Activated T-cell treated with anti-CD3 and anti-CD28 coated beads for 24 hours (primary cell): ENCODE measurements around the gene NCAPG2.

Experiments
- DNase-seq: peaks from one replicate; pipeline ENCODE4 v3.0.0-alpha.2; 2020; ENCODE audit warnings: low read depth

NCAPG2 gene, protein sequence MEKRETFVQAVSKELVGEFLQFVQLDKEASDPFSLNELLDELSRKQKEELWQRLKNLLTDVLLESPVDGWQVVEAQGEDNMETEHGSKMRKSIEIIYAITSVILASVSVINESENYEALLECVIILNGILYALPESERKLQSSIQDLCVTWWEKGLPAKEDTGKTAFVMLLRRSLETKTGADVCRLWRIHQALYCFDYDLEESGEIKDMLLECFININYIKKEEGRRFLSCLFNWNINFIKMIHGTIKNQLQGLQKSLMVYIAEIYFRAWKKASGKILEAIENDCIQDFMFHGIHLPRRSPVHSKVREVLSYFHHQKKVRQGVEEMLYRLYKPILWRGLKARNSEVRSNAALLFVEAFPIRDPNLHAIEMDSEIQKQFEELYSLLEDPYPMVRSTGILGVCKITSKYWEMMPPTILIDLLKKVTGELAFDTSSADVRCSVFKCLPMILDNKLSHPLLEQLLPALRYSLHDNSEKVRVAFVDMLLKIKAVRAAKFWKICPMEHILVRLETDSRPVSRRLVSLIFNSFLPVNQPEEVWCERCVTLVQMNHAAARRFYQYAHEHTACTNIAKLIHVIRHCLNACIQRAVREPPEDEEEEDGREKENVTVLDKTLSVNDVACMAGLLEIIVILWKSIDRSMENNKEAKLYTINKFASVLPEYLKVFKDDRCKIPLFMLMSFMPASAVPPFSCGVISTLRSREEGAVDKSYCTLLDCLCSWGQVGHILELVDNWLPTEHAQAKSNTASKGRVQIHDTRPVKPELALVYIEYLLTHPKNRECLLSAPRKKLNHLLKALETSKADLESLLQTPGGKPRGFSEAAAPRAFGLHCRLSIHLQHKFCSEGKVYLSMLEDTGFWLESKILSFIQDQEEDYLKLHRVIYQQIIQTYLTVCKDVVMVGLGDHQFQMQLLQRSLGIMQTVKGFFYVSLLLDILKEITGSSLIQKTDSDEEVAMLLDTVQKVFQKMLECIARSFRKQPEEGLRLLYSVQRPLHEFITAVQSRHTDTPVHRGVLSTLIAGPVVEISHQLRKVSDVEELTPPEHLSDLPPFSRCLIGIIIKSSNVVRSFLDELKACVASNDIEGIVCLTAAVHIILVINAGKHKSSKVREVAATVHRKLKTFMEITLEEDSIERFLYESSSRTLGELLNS

DNA sequence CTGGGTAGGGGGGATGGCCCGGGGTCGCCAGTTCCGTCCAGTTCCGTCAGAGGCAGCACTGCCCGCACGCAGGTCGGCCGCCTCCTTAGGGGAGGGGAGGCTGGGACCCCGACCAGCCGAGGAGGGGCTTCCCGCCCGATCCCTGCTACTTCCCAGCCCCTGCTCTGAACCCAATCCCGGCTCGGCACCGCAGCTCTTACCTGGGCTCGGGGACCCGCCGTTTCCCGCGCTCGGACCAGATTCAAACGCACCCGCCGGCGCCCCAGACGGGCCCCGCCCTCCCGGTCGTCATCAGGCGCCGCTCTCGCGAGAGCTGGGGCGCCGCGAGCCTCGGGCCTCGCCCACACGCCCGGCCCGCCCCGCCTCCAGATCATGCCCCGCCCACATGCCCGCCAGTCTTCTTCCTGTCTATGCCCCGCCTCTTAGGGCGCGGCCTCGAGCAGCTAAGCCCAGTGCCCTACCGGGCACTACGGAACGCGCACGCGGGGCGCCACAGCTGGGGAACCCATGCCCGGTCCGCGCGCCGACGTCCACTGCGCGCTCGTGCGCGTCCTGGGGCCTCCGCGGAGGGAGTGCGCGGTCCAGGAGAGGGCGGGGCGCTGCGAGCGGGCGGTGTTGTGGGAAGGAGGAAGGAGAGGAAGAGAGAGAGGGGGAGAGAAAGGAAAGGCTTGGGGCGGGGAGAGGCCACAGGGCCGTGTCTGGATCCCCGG, at the start of gene NCAPG2:
Gene NCAPG2 (minus strand): TSS at position 281 of the 710 bp plus-strand sequence. CDS start 2,905 bp downstream, outside the sequence.
- peak; percentile 96 for DNase-seq

DNA sequence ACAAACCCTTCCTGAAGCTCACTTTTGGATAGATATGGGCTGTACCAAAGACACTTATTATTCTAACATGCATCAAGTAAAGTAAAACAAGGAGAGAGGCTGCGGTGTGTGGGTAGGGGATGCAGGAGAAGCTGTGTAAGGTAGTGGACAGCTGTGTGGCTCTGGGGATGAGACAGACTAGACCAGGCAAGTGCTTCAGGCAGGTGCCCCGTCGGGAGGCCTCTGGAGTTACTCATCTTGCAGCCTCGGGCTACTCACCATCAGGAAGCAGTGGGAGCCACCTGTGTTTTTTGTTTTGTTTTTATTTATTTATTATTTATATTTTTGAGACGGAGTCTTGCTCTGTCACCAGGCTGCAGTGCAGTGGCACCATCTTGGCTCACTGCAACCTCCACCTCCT, 49.3 kb upstream of the NCAPG2 start:
- no peak for DNase-seq

DNA sequence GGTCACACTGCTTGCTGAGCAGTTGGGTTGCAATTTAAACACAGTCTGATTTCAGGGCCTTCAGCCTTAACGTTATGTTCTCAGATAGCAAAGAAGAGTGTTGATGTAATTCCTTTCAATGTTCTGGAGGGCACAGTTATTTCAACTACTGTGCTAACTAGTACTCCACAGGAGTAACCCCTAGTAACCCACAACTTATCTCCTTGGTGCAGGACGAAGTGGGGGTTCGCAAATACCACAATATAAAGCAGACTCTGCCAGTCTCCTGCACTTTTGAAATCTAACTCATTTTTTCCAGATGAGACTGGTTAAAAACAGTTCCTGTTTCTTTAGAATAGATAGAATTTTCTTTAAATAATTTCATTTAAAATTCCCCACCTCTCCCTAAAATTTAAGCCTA, 47.1 kb upstream of the NCAPG2 start:
- DNase-seq, result no peak

DNA sequence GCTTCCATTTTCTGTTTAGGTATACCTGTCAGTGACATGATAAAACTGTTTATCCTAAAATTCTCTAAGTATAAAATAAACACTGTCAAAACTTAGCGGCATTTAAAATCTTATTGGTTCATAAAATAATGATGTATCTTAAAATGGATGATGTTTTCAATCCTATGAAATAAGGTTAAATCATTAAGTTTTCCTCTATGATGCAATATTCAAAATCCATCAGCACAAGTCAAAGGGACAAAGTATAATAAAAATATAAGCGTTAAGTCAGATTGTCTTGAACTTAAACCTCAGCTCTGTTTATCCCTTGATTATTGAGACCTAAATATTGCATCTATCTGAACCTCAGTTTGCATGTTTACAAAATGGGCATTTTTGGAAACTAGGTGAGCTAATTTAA, 46.6 kb upstream of the NCAPG2 start:
- DNase-seq, result no peak

DNA sequence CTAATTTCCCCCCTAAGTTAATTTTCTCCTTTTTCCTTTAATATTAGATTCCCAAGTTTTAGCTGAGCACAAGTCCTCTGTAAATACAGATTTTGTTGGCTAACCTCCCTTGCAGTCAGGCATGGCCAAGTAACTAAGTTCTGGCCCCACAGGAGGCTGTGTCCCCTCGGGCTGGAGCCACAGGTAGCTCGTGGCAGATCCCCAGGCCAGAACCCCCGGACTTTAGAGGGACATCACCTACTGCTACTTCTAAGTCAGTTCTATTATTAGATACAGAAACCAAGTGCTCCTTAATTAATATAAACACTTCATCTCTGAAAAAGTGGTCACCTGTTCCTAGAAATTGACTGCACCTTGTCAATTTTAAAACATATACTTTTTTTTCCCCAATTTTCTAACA, 46.1 kb upstream of the NCAPG2 start:
- no peak for DNase-seq

DNA sequence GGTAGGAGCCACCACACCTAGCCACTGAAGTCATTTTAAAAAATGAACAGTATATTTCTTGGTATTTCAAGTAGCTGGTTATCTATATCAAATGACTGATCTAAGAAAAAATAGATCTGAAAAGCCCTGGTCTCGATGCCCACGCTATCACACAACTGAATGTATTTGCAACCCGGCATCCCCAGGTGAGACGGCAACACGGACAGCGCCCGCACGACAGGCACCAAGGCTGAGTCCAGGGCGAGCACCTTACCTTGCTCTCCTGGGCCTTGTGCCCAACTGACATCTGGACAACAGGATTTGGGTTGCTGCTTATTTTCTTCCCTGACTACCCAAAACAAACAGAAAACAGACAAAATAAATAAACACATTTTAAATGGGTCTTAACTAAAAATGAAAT, 44.8 kb upstream of the NCAPG2 start:
- no peak for DNase-seq

DNA sequence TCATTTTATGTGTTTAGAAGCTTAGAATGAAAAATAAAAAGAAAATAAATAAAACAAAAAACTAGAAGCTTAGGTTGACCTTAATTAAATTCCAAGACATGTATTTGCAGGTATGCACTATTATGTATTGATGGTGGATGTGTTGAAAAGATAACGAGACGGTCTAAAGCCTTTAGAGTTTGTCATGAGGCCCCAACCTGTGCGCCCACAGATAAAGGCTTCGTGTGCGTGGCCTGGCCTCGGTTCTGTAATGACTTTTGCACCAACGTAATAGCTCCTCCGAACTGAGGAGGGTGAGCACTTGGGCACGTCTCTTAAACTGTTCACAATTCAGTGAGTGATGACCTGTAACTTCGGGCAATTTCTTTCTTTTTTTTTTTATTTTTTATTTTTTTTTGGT, 43.7 kb upstream of the NCAPG2 start:
- DNase-seq, result no peak

DNA sequence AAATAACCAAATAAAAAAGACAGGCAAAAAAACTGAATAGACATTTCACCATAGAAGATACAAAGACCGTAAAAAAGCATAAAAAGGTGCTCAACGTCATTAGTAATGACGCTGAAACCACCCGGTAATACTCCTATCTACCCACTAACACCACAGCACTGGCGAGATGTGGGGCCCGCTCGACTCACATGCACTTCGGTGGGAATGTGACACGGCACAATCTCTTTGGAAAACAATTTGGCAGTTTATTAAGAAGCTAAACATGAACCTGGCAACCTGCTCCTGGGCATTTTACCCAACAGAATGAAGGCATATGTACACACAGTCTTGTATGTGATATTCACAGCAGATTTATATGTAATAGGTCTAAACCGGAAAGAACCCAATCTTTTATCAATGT, 42.8 kb upstream of the NCAPG2 start:
- DNase-seq, result no peak

DNA sequence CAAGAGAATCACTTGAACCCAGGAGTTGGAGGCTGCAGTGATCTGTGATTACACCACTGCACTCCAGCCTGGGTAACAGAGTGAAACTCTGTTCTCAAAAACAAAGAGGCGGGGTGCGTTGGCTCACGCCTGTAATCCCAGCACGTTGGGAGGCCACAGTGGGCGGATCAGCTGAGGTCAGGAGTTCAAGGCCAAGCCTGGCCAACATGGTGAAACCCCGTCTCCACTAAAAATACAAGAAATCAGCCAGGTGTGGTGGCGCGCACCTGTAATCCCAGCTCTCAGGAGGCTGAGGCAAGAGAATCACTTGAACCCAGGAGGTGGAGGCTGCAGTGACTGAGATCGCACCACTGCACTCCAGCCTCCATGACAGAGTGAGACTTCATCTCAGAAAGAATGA, 42.4 kb upstream of the NCAPG2 start:
- no peak for DNase-seq

DNA sequence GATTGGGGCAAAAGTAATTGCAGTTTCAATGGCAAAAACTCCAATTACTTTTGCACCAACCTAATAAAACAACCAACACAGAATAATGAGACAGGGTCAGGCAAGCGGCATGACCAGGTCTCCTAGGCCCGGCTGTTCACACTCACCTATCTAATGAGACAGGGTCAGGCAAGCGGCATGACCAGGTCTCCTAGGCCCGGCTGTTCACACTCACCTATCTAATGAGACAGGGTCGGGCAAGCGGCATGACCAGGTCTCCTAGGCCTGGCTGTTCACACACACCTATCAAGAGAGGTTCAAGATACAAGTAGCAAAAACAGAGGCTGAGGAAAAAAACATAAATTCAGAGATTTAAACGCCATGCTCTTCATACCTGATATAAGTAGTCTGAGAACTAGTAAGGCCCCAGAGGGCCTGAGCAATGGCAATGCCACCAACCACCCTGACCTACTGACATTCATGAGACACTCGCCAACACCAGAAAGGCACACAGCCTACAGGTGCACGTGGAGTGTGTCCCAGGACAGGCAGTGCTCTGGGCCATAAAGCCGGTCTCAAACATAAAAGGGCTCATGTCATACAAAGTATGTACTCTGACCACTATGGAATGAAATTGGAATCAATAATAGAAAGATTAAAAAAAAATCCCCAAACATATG, 40.6 kb upstream of the NCAPG2 start:
- DNase-seq, result no peak

DNA sequence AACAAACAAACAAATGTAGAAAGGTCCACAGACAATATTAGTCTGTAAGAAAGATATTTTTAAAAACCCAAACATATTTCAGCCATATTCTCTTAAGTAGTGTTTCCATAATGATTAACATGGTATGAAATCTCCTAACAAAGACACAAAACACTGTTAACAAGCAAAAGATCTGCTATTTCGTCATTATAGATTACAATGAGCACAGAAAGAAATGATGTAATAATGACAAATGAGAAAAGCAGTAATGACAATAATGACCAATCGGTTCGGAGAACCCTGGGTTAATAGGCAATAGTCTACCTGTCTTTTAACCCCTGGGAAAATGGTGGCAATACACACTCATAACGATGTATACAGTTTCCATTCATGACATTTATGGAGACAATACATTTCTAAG, 39.5 kb upstream of the NCAPG2 start:
- no peak for DNase-seq

DNA sequence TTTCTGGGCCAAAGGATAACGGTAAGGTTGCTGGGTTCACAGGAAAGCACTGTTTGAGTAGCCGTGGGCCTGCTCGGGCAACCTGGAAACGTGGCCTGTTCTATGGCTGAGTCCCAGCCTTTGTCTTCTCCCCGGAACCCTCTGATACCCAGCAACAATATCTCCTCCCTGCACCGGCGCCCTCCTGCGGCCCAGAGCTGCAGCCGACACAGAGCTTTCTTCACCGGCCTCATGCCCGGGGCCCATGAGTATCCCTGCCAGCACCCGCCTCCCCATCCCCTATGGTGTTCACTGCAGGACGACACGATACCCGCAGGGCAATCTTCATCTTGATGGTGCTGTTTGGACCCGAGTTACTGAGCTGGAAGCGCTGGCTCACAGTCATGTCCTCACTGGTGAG, 38.6 kb upstream of the NCAPG2 start:
- no peak for DNase-seq

DNA sequence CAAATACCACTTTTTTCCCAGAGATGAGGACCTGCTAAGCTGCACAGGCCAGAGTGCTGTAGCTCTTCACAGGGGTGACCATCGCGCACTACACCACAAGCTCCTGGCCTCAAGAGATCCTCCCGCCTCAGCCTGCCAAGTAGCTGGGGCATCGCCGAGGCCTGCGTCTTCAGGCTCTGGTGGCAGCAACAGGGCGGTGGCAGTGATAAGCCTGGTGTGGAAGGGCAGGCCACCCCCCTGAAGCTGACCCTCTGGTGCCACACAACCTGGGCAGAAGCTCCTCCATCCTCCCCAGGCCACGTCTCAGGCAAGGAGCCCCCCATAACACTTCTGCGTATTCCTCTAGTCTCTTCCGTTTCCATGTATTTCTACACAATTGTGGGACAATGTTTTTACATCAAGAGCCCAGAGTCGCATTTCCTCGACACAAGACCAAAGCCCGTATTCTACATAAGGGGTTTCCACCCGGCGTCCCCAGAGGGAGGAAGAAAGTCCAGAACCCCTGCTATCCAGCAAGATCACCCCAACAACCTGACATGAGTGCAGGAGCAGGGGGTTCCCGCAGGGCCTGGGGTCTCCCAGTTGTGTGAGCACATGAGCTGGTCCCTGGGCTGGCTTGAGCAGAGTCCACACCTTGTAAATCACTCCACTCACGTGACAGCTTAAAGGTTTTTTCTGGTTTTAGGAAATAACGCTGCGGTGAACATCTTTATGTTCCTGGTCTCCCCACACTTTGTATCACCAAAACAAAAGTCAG, 37.6 kb upstream of the NCAPG2 start:
- DNase-seq, result no peak

DNA sequence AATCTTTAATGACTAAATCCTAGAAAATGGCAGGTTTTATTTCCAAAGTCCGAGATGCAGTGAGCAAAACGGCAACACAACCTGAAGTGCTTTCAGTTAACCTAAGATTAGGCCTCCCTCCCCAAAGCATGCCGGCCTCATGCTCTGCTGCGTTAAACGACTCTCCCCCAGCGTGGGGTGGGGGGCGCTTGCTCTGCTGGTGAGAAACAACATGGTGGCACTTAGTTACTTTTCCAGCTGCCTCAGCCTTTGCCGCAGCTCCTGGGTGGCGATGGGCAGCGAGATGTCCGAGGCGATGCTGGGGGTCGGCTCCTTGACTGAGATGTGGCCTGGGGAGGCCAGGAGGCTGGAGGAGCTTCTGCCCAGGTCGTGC, 36.7 kb upstream of the NCAPG2 start:
- no peak for DNase-seq

DNA sequence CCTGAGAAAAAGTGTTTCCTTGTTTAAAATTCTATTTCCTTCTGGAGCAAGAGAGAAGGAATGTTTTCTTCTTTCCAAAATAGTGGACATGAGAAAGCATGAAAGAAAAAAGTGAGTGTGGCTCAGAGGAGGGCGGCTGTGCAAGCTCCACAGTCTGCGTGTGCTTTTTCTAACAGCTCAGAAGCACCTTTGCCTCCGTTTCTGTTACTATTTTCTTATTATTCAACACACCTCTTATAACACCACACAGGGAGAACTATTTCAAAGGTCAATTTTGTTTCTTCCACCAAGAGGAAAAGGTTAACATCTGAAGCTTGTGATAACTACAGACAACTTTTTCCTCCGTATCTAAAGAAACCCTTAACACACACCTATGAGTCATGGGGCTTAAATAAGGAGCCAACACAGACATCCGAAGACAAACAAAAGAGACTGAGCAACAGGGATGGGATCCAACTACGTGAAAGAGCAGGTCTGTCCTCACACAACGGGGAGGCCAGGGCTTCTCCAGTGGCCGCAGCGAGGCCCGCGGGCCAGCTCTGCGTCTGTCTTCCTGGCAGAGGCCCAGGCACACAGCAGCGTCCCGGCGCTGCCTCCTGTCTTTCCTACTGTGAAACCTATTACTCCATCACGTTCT, 36.2 kb upstream of the NCAPG2 start:
- no peak for DNase-seq

DNA sequence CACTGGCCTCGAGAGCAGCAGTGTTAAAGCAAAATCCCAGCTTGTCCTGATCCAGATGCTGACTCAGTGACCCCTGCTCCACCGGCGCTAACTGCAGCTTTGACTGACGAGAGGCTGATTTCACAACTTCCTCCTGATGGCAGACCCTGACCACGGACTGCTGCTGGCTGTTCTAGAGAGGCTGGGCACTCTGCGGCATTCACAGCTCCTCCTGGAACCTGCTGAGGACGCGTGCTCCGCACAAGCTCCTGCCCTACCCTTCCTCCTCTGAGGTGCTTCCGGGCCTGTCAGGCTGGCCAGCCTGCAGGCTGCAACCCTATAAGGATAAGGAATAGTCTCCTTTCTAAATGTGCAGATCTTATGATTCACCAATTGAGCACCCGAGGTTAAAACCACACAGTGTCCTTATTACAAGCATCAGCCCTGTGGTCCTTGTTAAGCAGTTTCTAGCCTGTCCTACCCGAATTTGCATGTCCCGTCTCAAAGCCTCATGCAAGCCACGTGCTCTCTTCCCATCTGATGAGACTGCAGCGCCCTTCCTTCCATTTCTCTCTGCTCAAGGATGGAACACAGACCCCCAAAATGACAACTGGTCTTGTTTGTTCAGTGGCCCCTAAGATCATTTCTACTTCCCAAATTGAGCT, 35.5 kb upstream of the NCAPG2 start:
- no peak for DNase-seq

DNA sequence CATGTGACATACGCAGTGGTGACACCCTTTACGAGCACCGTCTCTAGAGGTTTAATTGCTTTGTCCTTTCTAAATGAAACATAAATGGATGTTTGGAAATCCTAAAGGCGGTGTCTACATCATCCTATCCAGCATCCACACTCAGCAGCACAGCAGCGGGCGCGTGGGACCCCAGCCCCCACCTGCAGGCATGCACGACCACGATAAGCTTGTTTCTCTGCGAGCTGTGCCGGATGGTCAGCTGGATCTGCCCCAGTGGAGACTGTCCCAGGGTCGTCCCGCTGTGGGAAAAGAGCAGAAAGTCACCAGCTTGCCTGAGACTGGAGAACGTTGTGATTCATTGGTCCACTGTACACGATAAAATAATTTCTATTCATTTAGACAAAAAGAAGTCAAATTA, 34.2 kb upstream of the NCAPG2 start:
- DNase-seq, result no peak

DNA sequence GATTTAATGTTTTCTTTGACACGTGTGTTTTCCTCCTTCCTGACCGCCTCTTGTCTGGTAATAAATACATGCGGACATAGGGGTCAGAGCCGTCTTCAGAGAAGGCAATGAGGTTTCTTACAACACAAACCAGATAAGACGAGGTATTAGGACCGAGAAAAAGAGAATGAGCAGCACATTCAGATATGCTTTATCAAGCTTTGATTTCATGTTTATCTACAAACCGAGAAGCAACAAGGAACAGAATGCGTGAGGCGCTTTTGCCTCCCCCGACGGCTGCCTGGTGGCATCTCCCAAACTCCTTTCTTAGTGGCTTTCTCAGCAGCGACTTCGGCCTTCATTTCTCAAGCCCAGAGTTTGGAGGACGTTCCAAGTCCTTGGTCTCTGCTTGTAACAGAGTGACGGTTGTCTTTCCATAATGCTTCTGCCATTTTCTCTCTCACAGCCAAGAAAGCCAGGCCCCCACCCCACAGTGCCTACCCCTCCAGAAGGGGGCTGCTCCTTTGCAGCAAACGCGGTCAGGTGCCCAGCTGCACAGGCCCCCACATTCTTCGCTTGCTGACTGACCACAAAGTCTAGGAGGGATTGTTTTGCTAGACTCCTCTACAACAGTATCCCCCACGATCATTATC, 32.6 kb upstream of the NCAPG2 start:
- no peak for DNase-seq

DNA sequence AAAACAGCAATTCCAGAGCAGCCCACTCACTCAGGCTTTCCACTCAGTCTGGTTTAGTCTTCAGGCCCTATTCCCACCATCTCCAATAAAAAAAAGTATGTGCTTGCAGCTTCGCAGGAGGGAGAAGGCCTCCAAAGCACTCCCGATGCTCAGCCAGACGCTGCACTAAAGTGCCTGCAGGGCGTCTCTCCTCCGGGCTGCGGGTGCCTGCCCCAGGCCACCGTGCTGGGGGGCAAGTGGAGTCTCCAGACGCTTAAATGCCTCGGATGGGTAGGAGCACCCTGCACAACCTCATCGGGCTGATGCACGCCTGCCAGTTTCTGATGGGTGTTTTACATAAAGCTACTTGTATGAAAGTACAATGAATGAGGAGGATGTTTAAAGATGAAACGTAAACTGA, 31.3 kb upstream of the NCAPG2 start:
- no peak for DNase-seq
